Measurements from ENCODE around the gene RASA1. TPM values are rescaled to one million over a fixed set of nuclear protein-coding genes. Genes with fewer than 3 reads are reported as not detected.

RASA1 gene
- total and polyA plus RNA-seq, 12 donors: 8.7 to 32.7 (median 24.4) TPM

- Histone ChIP-seq H3K4me1 (replicated peaks in 1 of 2) (no peaks in the 10 kb centered on the region), H3K27ac (no peak overlapping the region), H3K36me3 (replicated peaks in 1 of 2) (no peaks in the 10 kb centered on the region), H3K27me3 (no peaks in the 10 kb centered on the region), H3K4me3 (no peak overlapping the region), H3K9me3 (replicated peaks in 1 of 3) (no peaks in the 10 kb centered on the region)
- intact Hi-C loops (cut with DNase I): loop anchor here in 1 of 2 donors (10.0 kb wide), 1 partner anchor 144 kb away; no protein-coding TSS in a partner anchor
- 73 to 78% (median 76%) methylated on average over 4 of the region's 4 CpGs for WGBS, 4 donors
- TF ChIP-seq POLR2A (IDR thresholded peaks at IDR 0.05): no peak
- no peak for DNase-seq
These were observed 7.0 kb upstream of the RASA1 start for GRCh38 chr5:87260604-87261192.

GRCh38 chr5:87263498-87263897 is 4.2 kb upstream of the RASA1 start:
- H3K4me1 ChIP-seq (replicated peaks in 1 of 2): no peaks in the 10 kb centered on the region
- intact Hi-C loops (cut with DNase I): loop anchor here in 1 of 2 donors (10.0 kb wide), 1 partner anchor 141 kb away; no protein-coding TSS in a partner anchor
- 69 to 78% (median 74%) methylated on average over 3 of the region's 3 CpGs for WGBS, 4 donors
- H3K36me3 ChIP-seq (replicated peaks in 1 of 2): no peaks in the 10 kb centered on the region
- TF ChIP-seq, protein P1, sequence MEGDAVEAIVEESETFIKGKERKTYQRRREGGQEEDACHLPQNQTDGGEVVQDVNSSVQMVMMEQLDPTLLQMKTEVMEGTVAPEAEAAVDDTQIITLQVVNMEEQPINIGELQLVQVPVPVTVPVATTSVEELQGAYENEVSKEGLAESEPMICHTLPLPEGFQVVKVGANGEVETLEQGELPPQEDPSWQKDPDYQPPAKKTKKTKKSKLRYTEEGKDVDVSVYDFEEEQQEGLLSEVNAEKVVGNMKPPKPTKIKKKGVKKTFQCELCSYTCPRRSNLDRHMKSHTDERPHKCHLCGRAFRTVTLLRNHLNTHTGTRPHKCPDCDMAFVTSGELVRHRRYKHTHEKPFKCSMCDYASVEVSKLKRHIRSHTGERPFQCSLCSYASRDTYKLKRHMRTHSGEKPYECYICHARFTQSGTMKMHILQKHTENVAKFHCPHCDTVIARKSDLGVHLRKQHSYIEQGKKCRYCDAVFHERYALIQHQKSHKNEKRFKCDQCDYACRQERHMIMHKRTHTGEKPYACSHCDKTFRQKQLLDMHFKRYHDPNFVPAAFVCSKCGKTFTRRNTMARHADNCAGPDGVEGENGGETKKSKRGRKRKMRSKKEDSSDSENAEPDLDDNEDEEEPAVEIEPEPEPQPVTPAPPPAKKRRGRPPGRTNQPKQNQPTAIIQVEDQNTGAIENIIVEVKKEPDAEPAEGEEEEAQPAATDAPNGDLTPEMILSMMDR (IDR thresholded peaks at IDR 0.05): no peak
- TF ChIP-seq POLR2A (IDR thresholded peaks at IDR 0.05): no peak
- H3K27me3 ChIP-seq: no peaks in the 10 kb centered on the region
- DNase-seq: no peak
- no peaks in the 10 kb centered on the region for H3K9me3 ChIP-seq (replicated peaks in 1 of 3)
- no peak overlapping the region for H3K27ac ChIP-seq
- no peak overlapping the region for H3K4me3 ChIP-seq

DNA sequence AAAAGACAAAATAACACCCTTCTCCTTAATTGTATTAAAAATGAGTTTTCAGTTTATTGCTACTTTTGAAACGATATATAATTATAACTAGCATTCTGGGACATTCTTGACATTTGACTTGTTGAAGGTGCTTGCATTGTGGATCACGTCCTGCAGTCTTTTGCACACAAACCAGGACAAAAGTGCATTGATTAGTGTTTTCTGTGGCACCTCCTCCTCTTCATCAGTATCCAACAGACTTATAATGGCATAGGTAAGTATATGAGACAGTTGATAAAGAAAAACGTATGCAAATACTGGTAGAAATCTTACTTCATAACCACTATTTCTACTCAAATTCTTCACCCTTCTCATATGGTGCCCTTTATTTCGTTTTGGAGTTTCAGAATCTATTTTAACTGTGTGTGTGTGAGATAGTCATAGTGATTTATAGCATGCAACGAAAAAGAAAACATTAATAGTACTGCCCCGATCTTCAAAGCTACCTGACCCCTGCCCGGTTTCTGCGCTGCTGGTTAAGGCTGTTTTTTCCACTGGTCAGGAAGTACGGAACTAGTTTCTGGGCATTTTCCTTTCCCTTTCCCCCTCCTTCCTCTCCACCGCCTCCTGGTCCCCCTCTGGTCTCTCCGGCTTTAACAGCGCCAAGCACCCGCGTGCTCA is 639 bp upstream of the RASA1 start:
- peak overlapping the region; percentile 40 to 89 (median 86) for H3K27ac ChIP-seq

GRCh38 chr5:87268126-87268969 is 665 bp downstream of the RASA1 start:
- intact Hi-C loops (cut with DNase I): loop anchor here in 1 of 2 donors (10.0 kb wide), 1 partner anchor 136 kb away; no protein-coding TSS in a partner anchor
- H3K4me3 ChIP-seq: peak overlapping the region; percentile 58 to 94 (median 78)
- H3K9me3 ChIP-seq (replicated peaks in 1 of 3): no peaks in the 10 kb centered on the region
- H3K27me3 ChIP-seq: no peaks in the 10 kb centered on the region
- H3K4me1 ChIP-seq (replicated peaks in 1 of 2): peaks cover 6 to 15% of the 10 kb centered on the region in 2 donors
- DNase-seq: peak; percentile 62 to 74 (median 69)
- peak overlapping the region; percentile 69 to 89 (median 86) for H3K27ac ChIP-seq
- H3K36me3 ChIP-seq (replicated peaks in 1 of 2): no peaks in the 10 kb centered on the region
- TF ChIP-seq POLR2A (IDR thresholded peaks at IDR 0.05): peak in 1 of 2 donors; percentile 25
- TF ChIP-seq, protein P1 (IDR thresholded peaks at IDR 0.05): no peak
- 0% methylated on average over 16 to 49 of the region's 49 CpGs for WGBS, 4 donors

More for the DNA sequence above, 639 bp upstream of the RASA1 start:
- no peaks in the 10 kb centered on the region for H3K36me3 ChIP-seq (replicated peaks in 1 of 2)
- TF ChIP-seq, protein P1 (IDR thresholded peaks at IDR 0.05): no peak
- TF ChIP-seq POLR2A (IDR thresholded peaks at IDR 0.05): no peak
- peak overlapping the region; percentile 56 to 94 (median 84) for H3K4me3 ChIP-seq
- WGBS, 4 donors: 4 to 5% (median 4%) methylated on average over 14 of the region's 14 CpGs
- H3K27me3 ChIP-seq: no peaks in the 10 kb centered on the region
- peaks cover 6 to 15% of the 10 kb centered on the region in 2 donors for H3K4me1 ChIP-seq (replicated peaks in 1 of 2)
- intact Hi-C loops (cut with DNase I): loop anchor here in 1 of 2 donors (10.0 kb wide), 1 partner anchor 138 kb away; no protein-coding TSS in a partner anchor
- DNase-seq: no peak
- no peaks in the 10 kb centered on the region for H3K9me3 ChIP-seq (replicated peaks in 1 of 3)
